Gastroesophageal sphincter (tissue), 3 donors: ENCODE results near the gene CACNG7.
"Not testable (repeated sequence)": the region's sequence is repeated elsewhere in the genome, so short reads cannot be mapped to it uniquely, and the experiment has no call there.

Source experiments
- EP300 ChIP-seq: sonication (generic); formaldehyde crosslinking; IDR thresholded peaks from one replicate; pipeline ENCODE4 v1.6.1; 2017; ENCODE audit warnings: antibody characterized with exemption, mild to moderate bottlenecking
- POLR2A ChIP-seq, 2 donors: fragments of 450-650 bp; IDR thresholded peaks; one replicate each; pipeline ENCODE4 v1.6.1; 2017; ENCODE audit warnings: antibody characterized with exemption in 2 of 2, mild to moderate bottlenecking in 2 of 2, moderate library complexity in 1 of 2
- POLR2AphosphoS5 ChIP-seq: sonication (generic); formaldehyde crosslinking; IDR thresholded peaks from one replicate; pipeline ENCODE4 v1.6.1; 2017; ENCODE audit warnings: antibody characterized with exemption
- TF ChIP-seq, protein P1 (sequence below), 4 experiments: fragments of 200-600 bp in 2 of 4; fragments of 450-650 bp in 2 of 4; sonication (generic) in 1 of 4; IDR thresholded peaks; one replicate each; pipeline ENCODE4 v1.5.1; 2017 to 2019; ENCODE audit warnings: antibody characterized with exemption in 4 of 4, mild to moderate bottlenecking in 2 of 4, moderate library complexity in 2 of 4

DNA sequence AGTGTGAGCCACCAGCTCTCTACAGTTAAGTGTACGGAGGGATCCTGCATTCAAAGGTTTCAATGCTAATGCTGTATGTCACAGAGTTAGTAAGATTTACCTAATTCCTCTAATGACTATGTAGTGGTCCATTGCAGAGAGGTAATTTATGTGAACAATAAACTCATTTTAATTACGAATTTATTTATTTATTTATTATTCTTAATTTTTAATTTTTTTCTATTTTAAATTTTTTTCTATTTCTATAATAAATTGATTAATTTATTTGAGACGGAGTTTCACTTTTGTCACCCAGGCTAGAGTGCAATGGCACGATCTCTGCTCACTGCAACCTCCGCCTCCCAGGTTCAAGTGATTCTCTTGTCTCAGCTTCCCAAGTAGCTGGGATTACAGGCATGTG lies 39.5 kb downstream of the CACNG7 start:
- TF ChIP-seq, protein P1, sequence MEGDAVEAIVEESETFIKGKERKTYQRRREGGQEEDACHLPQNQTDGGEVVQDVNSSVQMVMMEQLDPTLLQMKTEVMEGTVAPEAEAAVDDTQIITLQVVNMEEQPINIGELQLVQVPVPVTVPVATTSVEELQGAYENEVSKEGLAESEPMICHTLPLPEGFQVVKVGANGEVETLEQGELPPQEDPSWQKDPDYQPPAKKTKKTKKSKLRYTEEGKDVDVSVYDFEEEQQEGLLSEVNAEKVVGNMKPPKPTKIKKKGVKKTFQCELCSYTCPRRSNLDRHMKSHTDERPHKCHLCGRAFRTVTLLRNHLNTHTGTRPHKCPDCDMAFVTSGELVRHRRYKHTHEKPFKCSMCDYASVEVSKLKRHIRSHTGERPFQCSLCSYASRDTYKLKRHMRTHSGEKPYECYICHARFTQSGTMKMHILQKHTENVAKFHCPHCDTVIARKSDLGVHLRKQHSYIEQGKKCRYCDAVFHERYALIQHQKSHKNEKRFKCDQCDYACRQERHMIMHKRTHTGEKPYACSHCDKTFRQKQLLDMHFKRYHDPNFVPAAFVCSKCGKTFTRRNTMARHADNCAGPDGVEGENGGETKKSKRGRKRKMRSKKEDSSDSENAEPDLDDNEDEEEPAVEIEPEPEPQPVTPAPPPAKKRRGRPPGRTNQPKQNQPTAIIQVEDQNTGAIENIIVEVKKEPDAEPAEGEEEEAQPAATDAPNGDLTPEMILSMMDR (IDR thresholded peaks at IDR 0.05) = not testable (repeated sequence)
- not testable (repeated sequence) for TF ChIP-seq POLR2A (IDR thresholded peaks at IDR 0.05); POLR2AphosphoS5; EP300
